Choroid plexus epithelial cell (primary cell): ENCODE measurements around the gene RGS12.

Source experiments
- DNase-seq: peaks from one replicate; pipeline ENCODE4 v3.0.0-alpha.2; 2010; ENCODE audit warnings: low read depth
- H3K4me3 ChIP-seq: 2 replicates; pipeline ENCODE4 v1.5.1; 2011; ENCODE audit warnings: low read depth, mild to moderate bottlenecking, control low read depth, low read length, moderate library complexity
- TF ChIP-seq, protein P1 (sequence below): conservative IDR thresholded peaks from 2 replicates; pipeline ENCODE4 v1.5.1; 2011; ENCODE audit warnings: low read depth, mild to moderate bottlenecking, control low read depth, inconsistent platforms, low read length, moderate library complexity

The RGS12 gene

DNA sequence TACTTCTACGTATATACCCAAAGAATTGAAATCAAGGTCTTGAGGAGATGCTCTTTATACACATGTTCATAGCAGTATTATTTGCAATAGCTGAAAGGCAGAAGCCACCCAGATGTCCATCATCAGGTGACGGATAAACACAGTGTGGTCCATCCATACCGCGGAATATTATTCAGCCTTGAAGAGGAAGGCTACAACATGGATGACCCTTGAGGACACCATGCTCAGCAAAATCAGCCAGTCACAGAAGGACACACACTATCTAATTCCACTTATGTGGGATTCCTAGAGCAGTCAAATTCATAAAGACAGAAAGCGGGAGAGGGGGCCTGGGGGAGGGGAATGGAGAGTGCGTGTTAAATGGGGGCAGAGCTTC, 44.5 kb downstream of the RGS12 start:
- no peak overlapping the region for H3K4me3 ChIP-seq
- TF ChIP-seq, protein P1, sequence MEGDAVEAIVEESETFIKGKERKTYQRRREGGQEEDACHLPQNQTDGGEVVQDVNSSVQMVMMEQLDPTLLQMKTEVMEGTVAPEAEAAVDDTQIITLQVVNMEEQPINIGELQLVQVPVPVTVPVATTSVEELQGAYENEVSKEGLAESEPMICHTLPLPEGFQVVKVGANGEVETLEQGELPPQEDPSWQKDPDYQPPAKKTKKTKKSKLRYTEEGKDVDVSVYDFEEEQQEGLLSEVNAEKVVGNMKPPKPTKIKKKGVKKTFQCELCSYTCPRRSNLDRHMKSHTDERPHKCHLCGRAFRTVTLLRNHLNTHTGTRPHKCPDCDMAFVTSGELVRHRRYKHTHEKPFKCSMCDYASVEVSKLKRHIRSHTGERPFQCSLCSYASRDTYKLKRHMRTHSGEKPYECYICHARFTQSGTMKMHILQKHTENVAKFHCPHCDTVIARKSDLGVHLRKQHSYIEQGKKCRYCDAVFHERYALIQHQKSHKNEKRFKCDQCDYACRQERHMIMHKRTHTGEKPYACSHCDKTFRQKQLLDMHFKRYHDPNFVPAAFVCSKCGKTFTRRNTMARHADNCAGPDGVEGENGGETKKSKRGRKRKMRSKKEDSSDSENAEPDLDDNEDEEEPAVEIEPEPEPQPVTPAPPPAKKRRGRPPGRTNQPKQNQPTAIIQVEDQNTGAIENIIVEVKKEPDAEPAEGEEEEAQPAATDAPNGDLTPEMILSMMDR: no peak
- DNase-seq: no peak

DNA sequence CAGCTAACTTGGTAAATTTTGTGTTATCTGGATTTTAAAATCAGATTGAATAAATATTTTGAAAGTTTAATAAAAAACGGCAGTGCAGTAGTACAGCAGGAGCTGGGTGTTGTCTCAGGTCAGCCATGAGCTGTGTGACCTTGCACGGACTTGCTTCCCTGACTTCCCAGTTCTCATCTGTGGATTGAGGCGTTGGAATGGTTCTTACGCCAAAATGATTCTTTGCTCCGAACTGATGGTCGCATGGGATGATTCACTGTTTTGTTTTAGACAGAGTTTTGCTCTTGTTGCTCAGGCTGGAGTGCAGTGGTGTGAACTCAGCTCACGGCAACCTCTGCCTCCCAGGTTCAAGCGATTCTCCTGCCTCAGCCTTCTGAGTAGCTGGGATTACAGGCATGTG, 45.0 kb downstream of the RGS12 start:
- TF ChIP-seq, protein P1: no peak
- DNase-seq: no peak
- no peak overlapping the region for H3K4me3 ChIP-seq

DNA sequence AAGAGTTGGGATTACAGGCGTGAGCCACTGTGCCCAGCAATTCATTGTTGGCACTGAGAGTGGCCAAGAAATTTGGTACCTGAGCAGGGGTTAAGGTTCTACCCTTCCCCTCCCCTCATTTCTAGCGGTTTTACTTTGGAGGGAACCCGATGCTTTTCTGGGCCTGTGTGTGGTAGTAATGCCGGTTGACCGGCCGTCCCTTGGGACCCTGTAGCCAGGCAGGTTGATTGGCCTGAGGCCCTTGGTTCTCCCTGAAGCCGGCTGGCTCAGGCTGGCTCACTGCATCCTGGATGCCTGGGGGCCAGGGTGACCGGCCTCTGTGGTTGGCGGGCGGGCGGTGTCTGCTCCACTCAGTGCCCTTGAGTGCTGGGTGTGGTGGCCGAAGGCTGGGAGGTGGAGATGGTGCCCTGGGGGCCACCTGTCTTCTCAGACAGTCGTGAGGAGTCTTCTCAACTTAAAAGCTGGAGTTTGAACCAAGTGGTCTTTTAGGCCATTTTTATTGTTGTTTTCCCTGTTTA, 45.6 kb downstream of the RGS12 start:
- no peak overlapping the region for H3K4me3 ChIP-seq
- no peak for DNase-seq
- TF ChIP-seq, protein P1: no peak

DNA sequence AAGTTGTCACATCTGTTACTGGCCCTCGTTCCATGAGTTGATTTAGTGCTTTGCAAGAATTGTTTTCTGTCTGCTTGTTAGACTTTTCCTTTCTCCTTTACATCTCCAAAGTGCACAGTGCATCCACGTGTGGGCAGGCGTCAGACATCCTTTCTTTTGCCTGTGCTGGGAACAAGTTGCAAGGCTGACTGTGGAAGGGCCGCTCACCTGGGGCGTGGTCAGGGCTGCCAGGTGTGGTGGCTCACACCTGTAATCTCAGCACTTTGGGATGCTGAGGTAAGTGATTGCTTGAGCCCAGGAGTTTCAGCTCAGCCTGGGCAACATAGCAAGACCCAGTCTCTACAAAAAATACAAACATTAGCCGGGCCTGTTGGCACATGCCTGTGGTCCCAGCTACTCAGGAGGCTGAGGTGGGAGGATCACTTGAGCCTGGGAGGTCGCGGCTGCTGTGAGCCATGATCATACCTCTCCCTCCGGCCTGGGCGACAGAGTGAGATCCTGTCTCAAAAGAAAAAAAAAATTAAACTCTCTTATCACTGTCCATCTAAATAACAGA, 46.2 kb downstream of the RGS12 start:
- DNase-seq: no peak
- H3K4me3 ChIP-seq: no peak overlapping the region
- TF ChIP-seq, protein P1: no peak

DNA sequence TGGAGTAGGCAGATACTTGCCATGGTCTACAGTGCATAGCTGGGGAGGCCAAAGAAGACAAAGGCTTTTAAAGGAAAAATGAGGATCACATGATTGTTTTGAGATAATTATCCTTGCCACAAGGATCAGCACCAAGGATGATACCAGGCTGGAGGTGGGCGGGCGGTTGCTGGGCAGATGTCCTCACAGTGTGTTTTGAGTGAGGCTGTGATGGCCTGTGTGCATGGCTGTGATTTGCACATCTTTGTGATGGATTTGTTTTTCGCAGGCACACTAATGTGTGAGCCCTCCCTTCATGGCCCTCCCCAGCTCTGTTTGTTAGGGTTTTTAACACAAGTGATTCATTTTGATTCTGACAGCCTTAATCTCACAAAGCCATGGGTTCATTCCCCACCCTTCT, 46.8 kb downstream of the RGS12 start:
- TF ChIP-seq, protein P1: no peak
- no peak overlapping the region for H3K4me3 ChIP-seq
- DNase-seq: no peak

DNA sequence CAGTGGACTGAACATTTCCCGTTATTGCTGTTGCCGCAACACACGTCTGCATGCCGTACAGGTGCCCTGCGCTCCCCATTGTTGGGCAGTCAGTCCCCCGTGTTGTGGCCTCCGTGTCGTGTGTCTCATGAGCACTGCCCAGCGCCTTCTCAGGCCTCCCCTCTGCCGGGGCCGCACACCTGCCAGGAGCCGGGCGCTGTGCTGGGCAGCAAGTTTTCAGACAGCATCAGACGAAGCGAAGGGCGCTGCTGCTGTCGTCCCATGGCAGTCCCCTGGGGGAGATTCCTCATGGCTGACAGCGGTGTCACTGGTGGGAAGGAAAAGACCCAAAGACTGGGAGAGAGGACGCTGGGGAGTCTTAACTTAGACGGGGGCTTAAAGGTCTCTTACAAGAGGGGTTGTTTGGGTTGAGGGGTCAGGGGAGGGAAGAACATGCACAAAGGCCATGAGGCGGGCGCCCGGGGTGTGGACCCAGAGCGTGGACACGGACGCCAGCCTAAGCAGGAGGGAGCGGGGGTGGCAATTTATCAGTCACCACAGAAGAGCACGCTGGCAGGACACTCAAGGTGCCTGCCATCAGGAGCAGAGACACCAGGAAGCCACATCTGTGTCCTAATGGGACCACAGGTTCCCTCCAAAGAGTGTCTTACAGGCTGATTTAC, 47.3 kb downstream of the RGS12 start:
- no peak for DNase-seq
- H3K4me3 ChIP-seq: no peak overlapping the region
- TF ChIP-seq, protein P1: no peak

DNA sequence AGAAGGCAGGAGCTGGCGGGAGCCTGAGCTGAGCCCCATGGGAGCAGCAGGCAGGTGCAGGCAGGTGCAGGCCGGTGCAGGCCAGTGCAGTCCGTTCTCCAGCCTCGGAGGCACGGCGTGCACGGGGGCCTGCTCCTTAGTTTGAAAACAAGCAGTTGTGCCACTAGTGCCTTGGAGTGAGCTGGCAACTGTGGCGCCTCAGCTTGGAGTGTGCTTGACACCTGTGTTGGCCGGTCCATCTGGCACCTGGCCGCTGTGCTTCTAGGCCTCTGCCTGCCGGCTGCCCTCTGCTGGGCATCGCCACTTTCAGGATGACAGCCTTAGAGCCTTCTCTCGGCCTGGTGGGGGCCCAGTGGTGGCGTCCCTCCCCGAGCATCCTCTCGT, 47.9 kb downstream of the RGS12 start:
- TF ChIP-seq, protein P1: no peak
- no peak for DNase-seq
- H3K4me3 ChIP-seq: no peak overlapping the region
